Breast epithelium (tissue), 4 donors: Measurements from ENCODE around the gene GP1BB. TPM values are rescaled to one million over a fixed set of nuclear protein-coding genes. Genes with fewer than 3 reads are reported as not detected.

Experiments used
- DNase-seq, 2 donors: peaks; one replicate each; pipeline ENCODE4 v3.0.0-alpha.2; 2019; ENCODE audit warnings: low spot score in 2 of 2
- H3K27ac ChIP-seq, 2 donors: fragments of 200-600 bp; sonication (generic) in 1 of 2; one replicate each; pipeline ENCODE4 v1.5.1; 2016 to 2019; ENCODE audit warnings: mild to moderate bottlenecking in 1 of 2
- H3K27me3 ChIP-seq, 2 donors: fragments of 200-600 bp; sonication (generic) in 1 of 2; one replicate each; pipeline versions ENCODE4 v1.5.1 to v1.6.0; 2017 to 2019; ENCODE audit warnings: control low read depth in 1 of 2, mild to moderate bottlenecking in 1 of 2
- H3K36me3 ChIP-seq: fragments of 200-600 bp; one replicate; pipeline ENCODE4 v1.5.1; 2019
- H3K4me1 ChIP-seq, 2 donors: fragments of 200-600 bp; sonication (generic); one replicate each; pipeline ENCODE4 v1.5.1; 2016 to 2019; ENCODE audit warnings: control low read depth in 1 of 2
- H3K4me3 ChIP-seq, 3 donors: fragments of 200-600 bp; sonication (generic); 1 replicate in 2 of 3; 2 replicates in 1 of 3; pipeline ENCODE4 v1.5.1; 2016 to 2019; ENCODE audit warnings: mild to moderate bottlenecking in 3 of 3, moderate library complexity in 2 of 3
- H3K9me3 ChIP-seq, 2 donors: fragments of 200-600 bp; sonication (generic) in 1 of 2; one replicate each; pipeline ENCODE4 v1.5.1; 2016 to 2019; ENCODE audit warnings: control low read depth in 1 of 2
- CTCF ChIP-seq, 3 donors: fragments of 450-650 bp; IDR thresholded peaks; one replicate each; pipeline ENCODE4 v1.5.1; 2016 to 2017; ENCODE audit warnings: antibody characterized with exemption in 3 of 3, mild to moderate bottlenecking in 3 of 3, moderate library complexity in 3 of 3
- POLR2A ChIP-seq: fragments of 450-650 bp; IDR thresholded peaks from one replicate; pipeline ENCODE4 v1.6.1; 2016; ENCODE audit warnings: antibody characterized with exemption, mild to moderate bottlenecking, moderate library complexity
- POLR2AphosphoS5 ChIP-seq, 3 donors: sonication (generic); formaldehyde crosslinking; IDR thresholded peaks; one replicate each; pipeline ENCODE4 v1.6.1; 2017; ENCODE audit warnings: antibody characterized with exemption in 3 of 3
- intact Hi-C: fragments of 100-400 bp; cut with DNase I; formaldehyde crosslinking; loops from one replicate; pipeline ENCODE4 v1.15.1; 2023; ENCODE audit warnings: low total_unique reads
- total RNA-seq, 3 donors: library from RNA; depleted of rRNA; stranded (reverse); fragments of >200 nt; gene quantifications; one replicate each; pipeline ENCODE4 v1.1.0, GENCODE V29; 2016

Gene GP1BB
- total RNA-seq, 3 donors from 2014 or later, result 1.3 to 6.2 (median 2.9) TPM

- DNase-seq, result no peak
- intact Hi-C loops, result no loop called here
- no peaks in the 10 kb centered on the region for H3K27me3 ChIP-seq
- H3K9me3 ChIP-seq, result no peaks in the 10 kb centered on the region
- no peaks in the 10 kb centered on the region for H3K4me1 ChIP-seq
- H3K27ac ChIP-seq, result no peak overlapping the region
- H3K36me3 ChIP-seq, result no peaks in the 10 kb centered on the region
- TF ChIP-seq POLR2AphosphoS5 (IDR thresholded peaks at IDR 0.05) (no peak), POLR2A (no peak), CTCF (IDR thresholded peaks at IDR 0.05) (no peak)
- H3K4me3 ChIP-seq, result no peak overlapping the region
Measured at GRCh38 chr22:19738664-19739447, 15.5 kb downstream of the GP1BB start.

DNA sequence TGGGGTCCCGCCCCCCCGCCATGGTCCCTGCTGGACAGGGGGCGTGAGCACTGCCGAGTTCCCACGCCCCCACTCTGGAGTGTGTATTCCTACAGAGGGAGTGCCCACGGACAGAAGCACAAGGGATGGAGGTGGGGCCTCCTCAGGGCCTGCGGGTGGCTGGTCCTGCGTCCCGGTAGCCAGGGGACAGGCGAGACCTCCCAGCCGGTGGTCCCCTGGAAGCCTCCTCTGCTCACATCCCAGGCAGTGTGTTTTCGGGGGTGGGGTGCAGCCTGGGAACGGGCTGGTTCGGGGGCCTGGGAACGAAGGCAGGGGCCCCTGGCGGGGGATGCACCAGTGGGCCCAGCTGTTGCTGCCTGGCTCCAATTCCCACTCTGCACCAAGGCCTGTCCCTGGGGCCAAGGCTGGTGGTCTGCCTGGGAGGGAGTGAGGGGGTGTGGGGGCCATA, 16.1 kb downstream of the GP1BB start:
- H3K27ac ChIP-seq, result no peak overlapping the region
- TF ChIP-seq POLR2AphosphoS5 (IDR thresholded peaks at IDR 0.05), result no peak
- no peak for TF ChIP-seq POLR2A
- TF ChIP-seq CTCF (IDR thresholded peaks at IDR 0.05), result no peak
- no peak overlapping the region for H3K4me3 ChIP-seq
- intact Hi-C loops, result no loop called here
- no peaks in the 10 kb centered on the region for H3K4me1 ChIP-seq
- no peak for DNase-seq
- no peaks in the 10 kb centered on the region for H3K27me3 ChIP-seq
- H3K9me3 ChIP-seq, result no peaks in the 10 kb centered on the region
- H3K36me3 ChIP-seq, result no peaks in the 10 kb centered on the region

DNA sequence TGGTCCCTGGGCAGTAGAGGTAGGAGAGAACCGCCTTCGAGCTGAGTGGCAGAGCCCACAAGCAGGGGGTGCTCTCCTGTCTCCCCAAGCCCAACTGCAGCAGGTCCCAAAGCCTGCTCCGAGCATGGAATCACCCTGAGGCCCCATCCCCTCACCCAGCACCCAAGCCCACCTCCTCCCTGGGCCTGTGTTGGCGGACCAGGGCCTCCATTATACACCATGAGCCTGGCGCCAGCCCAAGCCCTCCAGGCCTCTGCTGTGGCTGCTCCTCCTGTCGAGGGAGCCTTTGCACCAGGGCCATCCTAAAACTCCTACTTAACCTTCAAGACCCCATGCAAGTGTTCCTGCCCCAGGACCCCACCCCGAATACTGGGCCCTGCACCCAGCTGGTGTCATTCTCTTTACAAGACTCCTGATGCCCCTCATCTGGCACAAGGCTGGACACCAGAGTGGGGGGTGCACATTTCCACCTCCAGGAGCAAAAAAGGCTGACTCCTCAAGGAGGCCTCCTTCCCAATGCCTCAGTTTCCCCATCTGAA, 16.6 kb downstream of the GP1BB start:
- DNase-seq, result no peak
- H3K9me3 ChIP-seq, result no peaks in the 10 kb centered on the region
- intact Hi-C loops, result no loop called here
- H3K4me3 ChIP-seq, result no peak overlapping the region
- H3K27ac ChIP-seq, result no peak overlapping the region
- no peaks in the 10 kb centered on the region for H3K27me3 ChIP-seq
- TF ChIP-seq POLR2A, result no peak
- TF ChIP-seq CTCF (IDR thresholded peaks at IDR 0.05), result no peak
- no peak for TF ChIP-seq POLR2AphosphoS5 (IDR thresholded peaks at IDR 0.05)
- H3K4me1 ChIP-seq, result no peaks in the 10 kb centered on the region
- H3K36me3 ChIP-seq, result no peaks in the 10 kb centered on the region

DNA sequence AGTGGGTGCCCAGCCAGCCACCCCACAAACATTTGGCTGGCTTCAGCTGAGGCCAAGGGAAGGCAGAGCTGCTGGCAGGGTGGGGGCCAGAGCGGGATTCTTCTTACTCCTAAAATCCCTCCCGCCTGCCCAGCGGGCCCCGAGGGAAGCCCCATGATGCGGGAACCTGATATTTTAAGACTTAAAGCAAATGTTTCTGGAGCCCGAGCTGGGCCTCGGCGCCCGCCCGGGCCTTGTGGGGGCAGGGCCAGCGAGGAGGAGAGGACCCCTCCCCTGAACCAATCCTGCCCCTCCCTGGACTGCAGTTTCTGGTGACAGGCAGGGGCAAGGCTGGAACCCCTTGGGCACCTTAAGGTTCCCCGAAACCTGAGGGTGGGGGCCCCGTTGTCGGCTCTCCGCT, 17.2 kb downstream of the GP1BB start:
- H3K4me1 ChIP-seq, result no peaks in the 10 kb centered on the region
- H3K9me3 ChIP-seq, result no peaks in the 10 kb centered on the region
- intact Hi-C loops, result no loop called here
- H3K4me3 ChIP-seq, result no peak overlapping the region
- TF ChIP-seq POLR2A (no peak), CTCF (IDR thresholded peaks at IDR 0.05) (no peak), POLR2AphosphoS5 (IDR thresholded peaks at IDR 0.05) (no peak)
- no peaks in the 10 kb centered on the region for H3K27me3 ChIP-seq
- H3K36me3 ChIP-seq, result no peaks in the 10 kb centered on the region
- no peak overlapping the region for H3K27ac ChIP-seq
- no peak for DNase-seq

DNA sequence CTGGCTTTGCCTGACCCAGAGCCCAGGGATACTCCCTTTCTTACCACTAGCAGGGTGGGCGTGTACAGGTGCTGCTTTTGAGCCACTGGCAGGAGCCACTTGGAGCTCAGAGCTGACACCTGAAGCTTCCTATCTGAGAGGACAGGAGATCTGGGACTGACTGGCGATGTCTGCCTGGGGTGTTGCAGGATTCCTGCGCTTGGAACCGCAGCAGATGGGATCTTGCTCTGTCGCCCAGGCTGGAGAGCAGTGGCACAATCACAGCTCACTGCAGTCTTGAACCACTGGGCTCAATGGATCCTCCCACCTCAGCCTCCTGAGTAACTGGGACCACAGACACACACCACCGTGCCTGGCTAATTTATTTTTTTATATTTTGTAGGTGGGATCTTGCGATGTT, 17.7 kb downstream of the GP1BB start:
- no peak for DNase-seq

More for the DNA sequence above, 17.7 kb downstream of the GP1BB start:
- Histone ChIP-seq H3K27me3 (no peaks in the 10 kb centered on the region), H3K27ac (no peak overlapping the region), H3K4me3 (no peak overlapping the region), H3K4me1 (no peaks in the 10 kb centered on the region), H3K9me3 (no peaks in the 10 kb centered on the region), H3K36me3 (no peaks in the 10 kb centered on the region)
- no peak for TF ChIP-seq POLR2A
- no peak for TF ChIP-seq CTCF (IDR thresholded peaks at IDR 0.05)
- no peak for TF ChIP-seq POLR2AphosphoS5 (IDR thresholded peaks at IDR 0.05)
- intact Hi-C loops, result no loop called here
